NCI-H1436 (cell line): ENCODE measurements around the gene EPHB1.
"Not testable (repeated sequence)": the region's sequence is repeated elsewhere in the genome, so short reads cannot be mapped to it uniquely, and the experiment has no call there.

Experiments
- DNase-seq: peaks from one replicate; lab custom pipeline; 2025; lab: John Stamatoyannopoulos, UW

Gene EPHB1

GRCh38 chr3:135005616-135006015 is 210.6 kb downstream of the EPHB1 start:
- not testable (repeated sequence) for DNase-seq

- DNase-seq = no peak
Observed at GRCh38 chr3:135007607-135008006, 212.5 kb downstream of the EPHB1 start.

GRCh38 chr3:135008326-135008725 is 213.3 kb downstream of the EPHB1 start:
- no peak for DNase-seq

- no peak for DNase-seq
Observed at GRCh38 chr3:135009014-135009413, 214.0 kb downstream of the EPHB1 start.

GRCh38 chr3:135012101-135012500 is 217.0 kb downstream of the EPHB1 start:
- DNase-seq = no peak

GRCh38 chr3:135013206-135013605 is 218.1 kb downstream of the EPHB1 start:
- DNase-seq = no peak

GRCh38 chr3:135014566-135014965 is 219.5 kb downstream of the EPHB1 start:
- DNase-seq = no peak

GRCh38 chr3:135017003-135017893 is 222.2 kb downstream of the EPHB1 start:
- DNase-seq = peak; percentile 86

- DNase-seq = no peak
Observed at GRCh38 chr3:135018149-135018923, 223.3 kb downstream of the EPHB1 start.

GRCh38 chr3:135020181-135020580 is 225.1 kb downstream of the EPHB1 start:
- DNase-seq = no peak

- DNase-seq = no peak
Observed at GRCh38 chr3:135023996-135024658, 229.1 kb downstream of the EPHB1 start.

- peak; percentile 38 for DNase-seq
Observed at GRCh38 chr3:135030768-135031615, 235.9 kb downstream of the EPHB1 start.

- DNase-seq = no peak
Observed at GRCh38 chr3:135033737-135034136, 238.7 kb downstream of the EPHB1 start.

- DNase-seq = peak; percentile 47
Observed at GRCh38 chr3:135034291-135034768, 239.3 kb downstream of the EPHB1 start.

- DNase-seq = no peak
Observed at GRCh38 chr3:135034891-135035440, 239.9 kb downstream of the EPHB1 start.

- DNase-seq = no peak
Observed at GRCh38 chr3:135038186-135038585, 243.1 kb downstream of the EPHB1 start.

GRCh38 chr3:135039536-135039935 is 244.5 kb downstream of the EPHB1 start:
- not testable (repeated sequence) for DNase-seq

GRCh38 chr3:135040321-135041240 is 245.5 kb downstream of the EPHB1 start:
- DNase-seq = no peak

GRCh38 chr3:135041601-135042000 is 246.5 kb downstream of the EPHB1 start:
- no peak for DNase-seq

GRCh38 chr3:135047061-135047460 is 252.0 kb downstream of the EPHB1 start:
- no peak for DNase-seq
